AG10803 (cell line): ENCODE measurements around the gene C1orf21.
A peak's percentile ranks its signal among the peaks of the same experiment; 100 is the strongest.

ENCODE experiments used
- DNase-seq: peaks from one replicate; pipeline ENCODE4 v3.0.0; 2010; ENCODE audit warnings: low read depth
- H3K4me3 ChIP-seq: 2 replicates; pipeline ENCODE4 v1.5.1; 2011; ENCODE audit warnings: mild to moderate bottlenecking, low read length, control low read depth
- TF ChIP-seq, protein P1 (sequence below): conservative IDR thresholded peaks from 2 replicates; pipeline ENCODE4 v1.5.1; 2011; ENCODE audit warnings: mild to moderate bottlenecking, low read length, control low read depth, inconsistent platforms

Gene C1orf21

DNA sequence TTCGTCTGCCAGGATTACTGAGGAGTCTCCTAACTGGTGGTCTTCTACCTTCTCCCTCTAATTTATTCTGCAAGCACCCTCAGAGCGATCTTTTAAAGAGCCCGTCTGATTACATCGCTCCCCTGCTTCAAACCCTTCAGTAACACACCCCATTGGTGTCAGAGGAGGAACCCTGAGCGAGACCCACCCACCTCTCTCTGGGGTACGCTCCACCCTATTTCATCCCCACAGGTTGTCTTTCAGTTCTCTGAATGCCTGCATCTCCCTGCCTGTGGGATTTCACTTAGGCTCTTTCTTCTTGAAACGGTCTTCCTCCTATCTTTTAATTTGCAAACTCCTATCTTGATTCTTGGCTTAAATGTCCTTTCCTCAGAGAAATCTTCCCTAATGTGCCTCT, 39.4 kb downstream of the C1orf21 start:
- no peak overlapping the region for H3K4me3 ChIP-seq
- DNase-seq, result no peak
- TF ChIP-seq, protein P1, sequence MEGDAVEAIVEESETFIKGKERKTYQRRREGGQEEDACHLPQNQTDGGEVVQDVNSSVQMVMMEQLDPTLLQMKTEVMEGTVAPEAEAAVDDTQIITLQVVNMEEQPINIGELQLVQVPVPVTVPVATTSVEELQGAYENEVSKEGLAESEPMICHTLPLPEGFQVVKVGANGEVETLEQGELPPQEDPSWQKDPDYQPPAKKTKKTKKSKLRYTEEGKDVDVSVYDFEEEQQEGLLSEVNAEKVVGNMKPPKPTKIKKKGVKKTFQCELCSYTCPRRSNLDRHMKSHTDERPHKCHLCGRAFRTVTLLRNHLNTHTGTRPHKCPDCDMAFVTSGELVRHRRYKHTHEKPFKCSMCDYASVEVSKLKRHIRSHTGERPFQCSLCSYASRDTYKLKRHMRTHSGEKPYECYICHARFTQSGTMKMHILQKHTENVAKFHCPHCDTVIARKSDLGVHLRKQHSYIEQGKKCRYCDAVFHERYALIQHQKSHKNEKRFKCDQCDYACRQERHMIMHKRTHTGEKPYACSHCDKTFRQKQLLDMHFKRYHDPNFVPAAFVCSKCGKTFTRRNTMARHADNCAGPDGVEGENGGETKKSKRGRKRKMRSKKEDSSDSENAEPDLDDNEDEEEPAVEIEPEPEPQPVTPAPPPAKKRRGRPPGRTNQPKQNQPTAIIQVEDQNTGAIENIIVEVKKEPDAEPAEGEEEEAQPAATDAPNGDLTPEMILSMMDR, result no peak

DNA sequence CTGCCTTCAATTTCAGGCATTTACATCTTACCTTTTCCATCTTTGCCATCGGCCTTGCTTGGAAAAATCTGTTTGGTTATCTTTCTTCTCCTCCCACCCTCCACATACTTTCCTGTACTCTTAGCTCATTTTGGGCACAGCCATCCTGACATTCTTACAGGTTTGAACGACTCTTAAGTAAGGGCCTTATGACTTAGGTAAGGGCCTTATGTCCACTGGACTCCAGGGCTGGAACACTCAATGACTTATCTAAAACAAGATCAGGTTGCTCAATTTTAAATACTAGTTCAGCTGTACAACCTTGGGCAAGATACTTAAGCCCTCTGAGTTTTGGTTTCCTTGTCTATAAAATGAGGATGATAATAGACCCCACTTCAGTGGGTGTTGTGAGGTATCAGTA, 40.9 kb downstream of the C1orf21 start:
- no peak overlapping the region for H3K4me3 ChIP-seq
- TF ChIP-seq, protein P1, result no peak
- DNase-seq, result no peak

- TF ChIP-seq, protein P1, result peak; percentile 18; the same call in 1 of the 2 replicates
- no peak overlapping the region for H3K4me3 ChIP-seq
- no peak for DNase-seq
Observed at GRCh38 chr1:184428604-184429003, 41.8 kb downstream of the C1orf21 start.

- no peak for DNase-seq
- TF ChIP-seq, protein P1, result no peak
- no peak overlapping the region for H3K4me3 ChIP-seq
Observed at GRCh38 chr1:184429335-184429734, 42.5 kb downstream of the C1orf21 start.

- TF ChIP-seq, protein P1, result no peak
- no peak for DNase-seq
- H3K4me3 ChIP-seq, result no peak overlapping the region
Observed at GRCh38 chr1:184433956-184434502, 47.2 kb downstream of the C1orf21 start.

DNA sequence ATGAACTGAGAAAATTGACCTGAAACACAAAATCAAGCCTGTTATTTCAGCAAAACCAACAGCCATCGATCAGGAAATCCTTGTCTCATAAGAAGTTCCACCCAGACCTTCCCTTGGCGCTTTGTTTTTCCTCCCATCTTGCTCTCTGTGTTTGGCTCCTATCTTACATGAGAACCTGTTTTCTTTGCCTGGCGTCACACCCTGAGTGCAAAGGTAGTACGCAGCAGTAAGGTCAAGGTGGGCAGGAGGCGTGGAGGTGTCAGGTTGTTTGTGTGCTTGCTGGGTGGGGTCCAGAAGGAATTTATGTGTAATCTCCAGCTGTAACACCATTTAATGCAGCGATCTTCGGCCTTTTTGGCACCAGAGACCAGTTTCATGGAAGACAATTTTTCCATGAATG, 50.5 kb downstream of the C1orf21 start:
- TF ChIP-seq, protein P1, result no peak
- H3K4me3 ChIP-seq, result no peak overlapping the region
- no peak for DNase-seq

DNA sequence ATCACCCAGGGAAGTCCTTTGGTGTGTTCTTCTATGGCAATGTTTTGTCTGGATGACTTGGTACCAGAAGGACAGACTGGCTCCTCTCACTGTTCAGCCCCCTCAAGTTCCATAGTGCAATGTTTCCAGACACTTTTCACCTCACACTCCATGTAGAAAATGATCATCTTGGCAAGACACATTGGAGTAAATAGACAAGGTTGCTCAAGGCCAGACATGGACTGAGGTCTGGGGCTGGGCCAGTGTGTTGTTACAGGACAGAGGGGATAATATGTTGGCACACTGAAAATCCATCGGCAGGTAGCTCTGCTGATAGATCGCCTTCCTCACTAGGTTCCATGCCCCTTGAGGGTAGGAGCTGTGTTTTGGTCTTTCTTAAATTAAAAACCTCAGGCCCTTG, 51.5 kb downstream of the C1orf21 start:
- DNase-seq, result no peak
- TF ChIP-seq, protein P1, result no peak
- H3K4me3 ChIP-seq, result no peak overlapping the region
